Measurements from ENCODE around the gene SEPTIN1. TPM values are rescaled to one million over a fixed set of nuclear protein-coding genes. Genes with fewer than 3 reads are reported as not detected.
A peak's percentile ranks its signal among the peaks of the same experiment; 100 is the strongest.

SEPTIN1 gene
- total and polyA plus RNA-seq, 2 of the 13 experiments (the other 11 are each of a cell fraction or from before 2014, with no cell fraction given), result 0.18 to 0.67 TPM

DNA sequence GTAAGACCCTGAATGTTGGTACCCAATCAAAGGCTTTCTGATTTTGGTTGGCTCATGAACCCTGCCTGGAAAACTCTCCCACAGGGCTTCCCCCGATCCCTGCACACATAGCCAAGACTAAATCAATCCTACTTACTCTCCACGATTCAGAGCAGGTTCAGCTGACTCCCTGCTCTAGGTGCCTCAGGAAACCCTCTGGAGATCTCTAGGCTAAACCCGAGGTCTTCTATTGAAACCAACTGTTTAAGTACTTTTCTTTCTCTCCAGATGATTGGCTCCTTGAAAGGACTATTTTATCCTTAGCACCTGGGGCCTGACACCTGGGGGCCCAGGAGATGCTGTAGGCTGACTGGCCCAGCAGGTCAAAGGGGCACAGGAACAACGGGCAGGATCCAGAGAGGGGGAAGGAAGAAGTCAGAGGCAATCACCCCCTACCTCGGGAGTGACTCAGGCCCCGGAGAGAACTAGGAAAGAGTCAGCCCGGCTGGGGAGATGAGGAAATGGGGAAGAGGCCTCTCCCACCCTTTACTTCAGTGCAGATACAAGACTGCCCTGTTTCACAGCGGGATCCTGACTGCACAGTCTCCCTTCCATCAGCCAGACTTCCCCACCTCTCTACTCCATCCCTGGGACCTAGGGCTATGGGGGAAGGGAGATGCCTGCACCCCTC, 14.1 kb downstream of the SEPTIN1 start:
- peak overlapping the region; percentile 91 for H3K4me2 ChIP-seq (ENCODE audit: low read depth, low read length)
- H3K79me2 ChIP-seq (ENCODE audit: insufficient read depth, low read length), result peaks cover 37% of the 10 kb centered on the region
- TF ChIP-seq ZNF891 (CRISPR knock-in tag; IDR thresholded peaks at IDR 0.05) (0 out of 2 replicates have a peak, but pooled peaks have one; percentile 5), ZNF354B (CRISPR knock-in tag; IDR thresholded peaks at IDR 0.05) (0 out of 2 replicates have a peak, but pooled peaks have one; percentile 40), SIN3A (IDR thresholded peaks at IDR 0.05; ENCODE audit: borderline replicate concordance, low read depth, low read length) (peak; percentile 31; the same call in 1 of the 2 replicates), RFX1 (IDR thresholded peaks at IDR 0.05) (no peak), HDAC1 (CRISPR knock-in tag; IDR thresholded peaks at IDR 0.05) (0 out of 2 replicates have a peak, but pooled peaks have one; percentile 11), ZEB1 (IDR thresholded peaks at IDR 0.05; ENCODE audit: insufficient replicate concordance, low read depth) (peak; percentile 40), HDAC2 (CRISPR knock-in tag; IDR thresholded peaks at IDR 0.05) (no peak)
- TF ChIP-seq, protein P1, sequence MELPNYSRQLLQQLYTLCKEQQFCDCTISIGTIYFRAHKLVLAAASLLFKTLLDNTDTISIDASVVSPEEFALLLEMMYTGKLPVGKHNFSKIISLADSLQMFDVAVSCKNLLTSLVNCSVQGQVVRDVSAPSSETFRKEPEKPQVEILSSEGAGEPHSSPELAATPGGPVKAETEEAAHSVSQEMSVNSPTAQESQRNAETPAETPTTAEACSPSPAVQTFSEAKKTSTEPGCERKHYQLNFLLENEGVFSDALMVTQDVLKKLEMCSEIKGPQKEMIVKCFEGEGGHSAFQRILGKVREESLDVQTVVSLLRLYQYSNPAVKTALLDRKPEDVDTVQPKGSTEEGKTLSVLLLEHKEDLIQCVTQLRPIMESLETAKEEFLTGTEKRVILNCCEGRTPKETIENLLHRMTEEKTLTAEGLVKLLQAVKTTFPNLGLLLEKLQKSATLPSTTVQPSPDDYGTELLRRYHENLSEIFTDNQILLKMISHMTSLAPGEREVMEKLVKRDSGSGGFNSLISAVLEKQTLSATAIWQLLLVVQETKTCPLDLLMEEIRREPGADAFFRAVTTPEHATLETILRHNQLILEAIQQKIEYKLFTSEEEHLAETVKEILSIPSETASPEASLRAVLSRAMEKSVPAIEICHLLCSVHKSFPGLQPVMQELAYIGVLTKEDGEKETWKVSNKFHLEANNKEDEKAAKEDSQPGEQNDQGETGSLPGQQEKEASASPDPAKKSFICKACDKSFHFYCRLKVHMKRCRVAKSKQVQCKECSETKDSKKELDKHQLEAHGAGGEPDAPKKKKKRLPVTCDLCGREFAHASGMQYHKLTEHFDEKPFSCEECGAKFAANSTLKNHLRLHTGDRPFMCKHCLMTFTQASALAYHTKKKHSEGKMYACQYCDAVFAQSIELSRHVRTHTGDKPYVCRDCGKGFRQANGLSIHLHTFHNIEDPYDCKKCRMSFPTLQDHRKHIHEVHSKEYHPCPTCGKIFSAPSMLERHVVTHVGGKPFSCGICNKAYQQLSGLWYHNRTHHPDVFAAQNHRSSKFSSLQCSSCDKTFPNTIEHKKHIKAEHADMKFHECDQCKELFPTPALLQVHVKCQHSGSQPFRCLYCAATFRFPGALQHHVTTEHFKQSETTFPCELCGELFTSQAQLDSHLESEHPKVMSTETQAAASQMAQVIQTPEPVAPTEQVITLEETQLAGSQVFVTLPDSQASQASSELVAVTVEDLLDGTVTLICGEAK (IDR thresholded peaks at IDR 0.05), result no peak
- TF ChIP-seq, protein P1 (CRISPR knock-in tag; IDR thresholded peaks at IDR 0.05), result 0 out of 2 replicates have a peak, but pooled peaks have one; percentile 49
- no peaks in the 10 kb centered on the region for H3K9me3 ChIP-seq (ENCODE audit: low read length)
- no peak overlapping the region for H2AFZ ChIP-seq (ENCODE audit: low read length)
- peak overlapping the region; percentile 15 for H3K27ac ChIP-seq (ENCODE audit: extremely low read length, insufficient read depth, low read length)
- DNase-seq (ENCODE audit: low spot score), result no peak
- peaks cover 45% of the 10 kb centered on the region for H3K4me1 ChIP-seq (ENCODE audit: insufficient read depth, low read length)
- H3K27me3 ChIP-seq (ENCODE audit: control insufficient read depth in 1 of 2, insufficient read depth in 2 of 2, low read length in 2 of 2), result no peaks in the 10 kb centered on the region; a peak in 1 of 5 replicates
- peaks cover 8 to 17% of the 10 kb centered on the region in 2 experiments; a peak in 3 of 5 replicates for H3K36me3 ChIP-seq (replicated peaks in 1 of 2; ENCODE audit: control insufficient read depth in 1 of 2, insufficient read depth in 2 of 2, low read length in 2 of 2)
- in situ Hi-C loops (cut with HindIII; ENCODE audit: extremely low pct_ligation_motif_present, low pct_unique_long_range_greater_than_20kb), result no loop called here
- H4K20me1 ChIP-seq (ENCODE audit: insufficient read depth, low read length), result peaks cover 20% of the 10 kb centered on the region; the same call in 1 of the 2 replicates
- POLR2A ChIA-PET, result interaction anchor here (1.2 to 4.7 kb wide), 4 partner anchors 11 to 34 kb away, joined by 3 to 94 read pairs (median 9); partner anchors contain the start of genes CD2BP2 and ZNF48
- no peak for ATAC-seq
- WGBS (ENCODE audit: low lambda C conversion rate), result 8% methylated on average over 8 of the region's 8 CpGs
- BruUV-seq (replicated peaks), result no TSS peak
- intact Hi-C loops (cut with micrococcal nuclease; ENCODE audit: unreplicated experiment), result no loop called here
- FAIRE-seq, result no peak
- CTCF ChIA-PET (ENCODE audit: low intra/inter-chr PET ratio, low total read pairs), result no interaction called here
- peak overlapping the region; percentile 75 for H3K9ac ChIP-seq (ENCODE audit: insufficient read depth, low read depth, low read length)
- peak overlapping the region; percentile 80 to 90 (median 86) for H3K4me3 ChIP-seq (replicated peaks in 1 of 3; ENCODE audit: insufficient read depth in 1 of 3, low read depth in 2 of 3, low read length in 3 of 3)
